H1 (cell line): ENCODE measurements around the gene KANTR. TPM values are rescaled to one million over a fixed set of nuclear protein-coding genes. Genes with fewer than 3 reads are reported as not detected.

Experiments used
- ASH2L ChIP-seq: fragments of 200-600, 300-600 bp; sonication (generic); IDR thresholded peaks from one replicate; pipeline ENCODE4 v1.7.1; 2017; ENCODE audit warnings: low read length
- BCL11A ChIP-seq, 2 experiments: IDR thresholded peaks; one replicate each; pipeline ENCODE4 v1.6.1; 2011; ENCODE audit warnings: low read depth in 2 of 2, low read length in 2 of 2, mild to moderate bottlenecking in 2 of 2
- CBX8 ChIP-seq: fragments of 300-800, 300-1000 bp; sonication (generic); IDR thresholded peaks from 2 replicates; pipeline ENCODE4 v1.7.1; 2016; ENCODE audit warnings: low read depth, low read length, borderline replicate concordance
- FOSL1 ChIP-seq: IDR thresholded peaks from 2 replicates; pipeline ENCODE4 v1.6.1; 2011; ENCODE audit warnings: mild to moderate bottlenecking, low read depth, low read length, moderate library complexity; ENCODE audit not compliant: insufficient read depth
- KDM5A ChIP-seq: fragments of 200-600 bp; IDR thresholded peaks from 2 replicates; pipeline ENCODE4 v1.7.1; 2012; ENCODE audit warnings: mild to moderate bottlenecking, low read length, inconsistent platforms, mixed read lengths
- NRF1 ChIP-seq: IDR thresholded peaks from 2 replicates; pipeline ENCODE4 v1.6.1; 2011; ENCODE audit warnings: mild to moderate bottlenecking, low read depth, low read length, improper control_type of control experiment
- SIRT6 ChIP-seq: IDR thresholded peaks from one replicate; pipeline ENCODE4 v1.7.1; 2012; ENCODE audit warnings: low read length, inconsistent platforms
- SRF ChIP-seq: IDR thresholded peaks from 2 replicates; pipeline ENCODE4 v1.6.1; 2011; ENCODE audit warnings: mild to moderate bottlenecking, low read depth, low read length, moderate library complexity
- polyA plus RNA-seq, 7 experiments: library from polyadenylated mRNA; depleted of rRNA in 3 of 7; stranded (reverse) in 5 of 7; unstranded in 2 of 7; fragments of >200 nt in 5 of 7; fragments of 200-250 nt in 2 of 7; gene quantifications; 1 replicate in 5 of 7; 2 replicates in 1 of 7; 4 replicates in 1 of 7; pipeline versions ENCODE4 v1.2.1 to v1.2.3, GENCODE V29; 2011 to 2013; ENCODE audit warnings: missing spikeins in 2 of 7, mixed read lengths in 2 of 7
- total RNA-seq: library from RNA; stranded (reverse); fragmentation: NEBNext Ultra II Directional; extraction: Animal tissue kit (Norgen Biotek cat#: 25700); gene quantifications from 2 replicates; pipeline ENCODE4 v1.2.1, GENCODE V29; 2021
- TF ChIP-seq, protein P1 (sequence below): fragments of 300-600 bp; sonication (generic); IDR thresholded peaks from 2 replicates; pipeline ENCODE4 v1.7.1; 2012; ENCODE audit warnings: low read length, moderate library complexity, mild to moderate bottlenecking, inconsistent platforms; ENCODE audit not compliant: insufficient replicate concordance
- TF ChIP-seq, protein P2 (sequence below): IDR thresholded peaks from 2 replicates; pipeline ENCODE4 v1.6.1; 2012; ENCODE audit warnings: low read length, inconsistent platforms

Gene KANTR
- total and polyA plus RNA-seq, 2 of the 8 experiments (the other 6 are each of a cell fraction or from before 2014, with no cell fraction given): 7.7 to 9.5 TPM

DNA sequence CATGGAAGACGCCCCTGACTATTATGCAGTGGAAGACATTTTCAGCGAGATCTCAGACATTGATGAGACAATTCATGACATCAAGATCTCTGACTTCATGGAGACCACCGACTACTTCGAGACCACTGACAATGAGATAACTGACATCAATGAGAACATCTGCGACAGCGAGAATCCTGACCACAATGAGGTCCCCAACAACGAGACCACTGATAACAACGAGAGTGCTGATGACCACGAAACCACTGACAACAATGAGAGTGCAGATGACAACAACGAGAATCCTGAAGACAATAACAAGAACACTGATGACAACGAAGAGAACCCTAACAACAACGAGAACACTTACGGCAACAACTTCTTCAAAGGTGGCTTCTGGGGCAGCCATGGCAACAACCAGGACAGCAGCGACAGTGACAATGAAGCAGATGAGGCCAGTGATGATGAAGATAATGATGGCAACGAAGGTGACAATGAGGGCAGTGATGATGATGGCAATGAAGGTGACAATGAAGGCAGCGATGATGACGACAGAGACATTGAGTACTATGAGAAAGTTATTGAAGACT is 8.2 kb upstream of the KANTR start (continued):
- TF ChIP-seq, protein P1, sequence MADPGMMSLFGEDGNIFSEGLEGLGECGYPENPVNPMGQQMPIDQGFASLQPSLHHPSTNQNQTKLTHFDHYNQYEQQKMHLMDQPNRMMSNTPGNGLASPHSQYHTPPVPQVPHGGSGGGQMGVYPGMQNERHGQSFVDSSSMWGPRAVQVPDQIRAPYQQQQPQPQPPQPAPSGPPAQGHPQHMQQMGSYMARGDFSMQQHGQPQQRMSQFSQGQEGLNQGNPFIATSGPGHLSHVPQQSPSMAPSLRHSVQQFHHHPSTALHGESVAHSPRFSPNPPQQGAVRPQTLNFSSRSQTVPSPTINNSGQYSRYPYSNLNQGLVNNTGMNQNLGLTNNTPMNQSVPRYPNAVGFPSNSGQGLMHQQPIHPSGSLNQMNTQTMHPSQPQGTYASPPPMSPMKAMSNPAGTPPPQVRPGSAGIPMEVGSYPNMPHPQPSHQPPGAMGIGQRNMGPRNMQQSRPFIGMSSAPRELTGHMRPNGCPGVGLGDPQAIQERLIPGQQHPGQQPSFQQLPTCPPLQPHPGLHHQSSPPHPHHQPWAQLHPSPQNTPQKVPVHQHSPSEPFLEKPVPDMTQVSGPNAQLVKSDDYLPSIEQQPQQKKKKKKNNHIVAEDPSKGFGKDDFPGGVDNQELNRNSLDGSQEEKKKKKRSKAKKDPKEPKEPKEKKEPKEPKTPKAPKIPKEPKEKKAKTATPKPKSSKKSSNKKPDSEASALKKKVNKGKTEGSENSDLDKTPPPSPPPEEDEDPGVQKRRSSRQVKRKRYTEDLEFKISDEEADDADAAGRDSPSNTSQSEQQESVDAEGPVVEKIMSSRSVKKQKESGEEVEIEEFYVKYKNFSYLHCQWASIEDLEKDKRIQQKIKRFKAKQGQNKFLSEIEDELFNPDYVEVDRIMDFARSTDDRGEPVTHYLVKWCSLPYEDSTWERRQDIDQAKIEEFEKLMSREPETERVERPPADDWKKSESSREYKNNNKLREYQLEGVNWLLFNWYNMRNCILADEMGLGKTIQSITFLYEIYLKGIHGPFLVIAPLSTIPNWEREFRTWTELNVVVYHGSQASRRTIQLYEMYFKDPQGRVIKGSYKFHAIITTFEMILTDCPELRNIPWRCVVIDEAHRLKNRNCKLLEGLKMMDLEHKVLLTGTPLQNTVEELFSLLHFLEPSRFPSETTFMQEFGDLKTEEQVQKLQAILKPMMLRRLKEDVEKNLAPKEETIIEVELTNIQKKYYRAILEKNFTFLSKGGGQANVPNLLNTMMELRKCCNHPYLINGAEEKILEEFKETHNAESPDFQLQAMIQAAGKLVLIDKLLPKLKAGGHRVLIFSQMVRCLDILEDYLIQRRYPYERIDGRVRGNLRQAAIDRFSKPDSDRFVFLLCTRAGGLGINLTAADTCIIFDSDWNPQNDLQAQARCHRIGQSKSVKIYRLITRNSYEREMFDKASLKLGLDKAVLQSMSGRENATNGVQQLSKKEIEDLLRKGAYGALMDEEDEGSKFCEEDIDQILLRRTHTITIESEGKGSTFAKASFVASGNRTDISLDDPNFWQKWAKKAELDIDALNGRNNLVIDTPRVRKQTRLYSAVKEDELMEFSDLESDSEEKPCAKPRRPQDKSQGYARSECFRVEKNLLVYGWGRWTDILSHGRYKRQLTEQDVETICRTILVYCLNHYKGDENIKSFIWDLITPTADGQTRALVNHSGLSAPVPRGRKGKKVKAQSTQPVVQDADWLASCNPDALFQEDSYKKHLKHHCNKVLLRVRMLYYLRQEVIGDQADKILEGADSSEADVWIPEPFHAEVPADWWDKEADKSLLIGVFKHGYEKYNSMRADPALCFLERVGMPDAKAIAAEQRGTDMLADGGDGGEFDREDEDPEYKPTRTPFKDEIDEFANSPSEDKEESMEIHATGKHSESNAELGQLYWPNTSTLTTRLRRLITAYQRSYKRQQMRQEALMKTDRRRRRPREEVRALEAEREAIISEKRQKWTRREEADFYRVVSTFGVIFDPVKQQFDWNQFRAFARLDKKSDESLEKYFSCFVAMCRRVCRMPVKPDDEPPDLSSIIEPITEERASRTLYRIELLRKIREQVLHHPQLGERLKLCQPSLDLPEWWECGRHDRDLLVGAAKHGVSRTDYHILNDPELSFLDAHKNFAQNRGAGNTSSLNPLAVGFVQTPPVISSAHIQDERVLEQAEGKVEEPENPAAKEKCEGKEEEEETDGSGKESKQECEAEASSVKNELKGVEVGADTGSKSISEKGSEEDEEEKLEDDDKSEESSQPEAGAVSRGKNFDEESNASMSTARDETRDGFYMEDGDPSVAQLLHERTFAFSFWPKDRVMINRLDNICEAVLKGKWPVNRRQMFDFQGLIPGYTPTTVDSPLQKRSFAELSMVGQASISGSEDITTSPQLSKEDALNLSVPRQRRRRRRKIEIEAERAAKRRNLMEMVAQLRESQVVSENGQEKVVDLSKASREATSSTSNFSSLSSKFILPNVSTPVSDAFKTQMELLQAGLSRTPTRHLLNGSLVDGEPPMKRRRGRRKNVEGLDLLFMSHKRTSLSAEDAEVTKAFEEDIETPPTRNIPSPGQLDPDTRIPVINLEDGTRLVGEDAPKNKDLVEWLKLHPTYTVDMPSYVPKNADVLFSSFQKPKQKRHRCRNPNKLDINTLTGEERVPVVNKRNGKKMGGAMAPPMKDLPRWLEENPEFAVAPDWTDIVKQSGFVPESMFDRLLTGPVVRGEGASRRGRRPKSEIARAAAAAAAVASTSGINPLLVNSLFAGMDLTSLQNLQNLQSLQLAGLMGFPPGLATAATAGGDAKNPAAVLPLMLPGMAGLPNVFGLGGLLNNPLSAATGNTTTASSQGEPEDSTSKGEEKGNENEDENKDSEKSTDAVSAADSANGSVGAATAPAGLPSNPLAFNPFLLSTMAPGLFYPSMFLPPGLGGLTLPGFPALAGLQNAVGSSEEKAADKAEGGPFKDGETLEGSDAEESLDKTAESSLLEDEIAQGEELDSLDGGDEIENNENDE: no peak
- no peak for TF ChIP-seq SIRT6
- TF ChIP-seq NRF1: no peak
- no peak for TF ChIP-seq ASH2L
- TF ChIP-seq CBX8: no peak
- TF ChIP-seq BCL11A (IDR thresholded peaks at IDR 0.05; ENCODE audit: low read depth in 2 of 2, low read length in 2 of 2): no peak
- TF ChIP-seq, protein P2, sequence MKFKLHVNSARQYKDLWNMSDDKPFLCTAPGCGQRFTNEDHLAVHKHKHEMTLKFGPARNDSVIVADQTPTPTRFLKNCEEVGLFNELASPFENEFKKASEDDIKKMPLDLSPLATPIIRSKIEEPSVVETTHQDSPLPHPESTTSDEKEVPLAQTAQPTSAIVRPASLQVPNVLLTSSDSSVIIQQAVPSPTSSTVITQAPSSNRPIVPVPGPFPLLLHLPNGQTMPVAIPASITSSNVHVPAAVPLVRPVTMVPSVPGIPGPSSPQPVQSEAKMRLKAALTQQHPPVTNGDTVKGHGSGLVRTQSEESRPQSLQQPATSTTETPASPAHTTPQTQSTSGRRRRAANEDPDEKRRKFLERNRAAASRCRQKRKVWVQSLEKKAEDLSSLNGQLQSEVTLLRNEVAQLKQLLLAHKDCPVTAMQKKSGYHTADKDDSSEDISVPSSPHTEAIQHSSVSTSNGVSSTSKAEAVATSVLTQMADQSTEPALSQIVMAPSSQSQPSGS: no peak
- no peak for TF ChIP-seq KDM5A
- no peak for TF ChIP-seq FOSL1
- TF ChIP-seq SRF: no peak
